ENCODE measurements around the gene FUBP3. TPM values are rescaled to one million over a fixed set of nuclear protein-coding genes. Genes with fewer than 3 reads are reported as not detected.

The FUBP3 gene
- total RNA-seq, 1 donor from 2014 or later, result 87.2 TPM

- no peak overlapping the region for H3K4me3 Mint-ChIP-seq
Measured at GRCh38 chr9:130565792-130566191, 13.6 kb upstream of the FUBP3 start.

GRCh38 chr9:130570208-130570607 is 9.2 kb upstream of the FUBP3 start:
- Mint-ChIP-seq H3K4me1 (no peaks in the 10 kb centered on the region), H3K9me3 (no peaks in the 10 kb centered on the region), H3K27ac (peak overlapping the region; percentile 57), H3K4me3 (no peak overlapping the region), H3K27me3 (ENCODE audit: insufficient read depth, low read depth) (peaks cover 2% of the 10 kb centered on the region), H3K36me3 (no peaks in the 10 kb centered on the region)
- Histone ChIP-seq H3K36me3 (no peaks in the 10 kb centered on the region), H3K9ac (no peak overlapping the region), H3K4me1 (no peaks in the 10 kb centered on the region), H3K27me3 (no peaks in the 10 kb centered on the region), H3K79me2 (ENCODE audit: low read depth) (no peaks in the 10 kb centered on the region), H3K4me3 (no peak overlapping the region), H3K4me2 (no peak overlapping the region), H2AFZ (replicated peaks) (no peak overlapping the region), H3K27ac (no peak overlapping the region), H4K20me1 (ENCODE audit: low read depth) (no peaks in the 10 kb centered on the region), H3F3A (ENCODE audit: low read depth) (no peaks in the 10 kb centered on the region), H3K9me3 (ENCODE audit: low read depth) (no peaks in the 10 kb centered on the region)
- TF ChIP-seq EZH2 (IDR thresholded peaks at IDR 0.05) (no peak), CTCF (IDR thresholded peaks at IDR 0.05) (no peak), EZH2phosphoT487 (IDR thresholded peaks at IDR 0.05) (no peak)
- DNase-seq (ENCODE audit: low spot score), result no peak

More at GRCh38 chr9:130565792-130566191, 13.6 kb upstream of the FUBP3 start:
- H3F3A ChIP-seq (ENCODE audit: low read depth), result no peaks in the 10 kb centered on the region
- H3K4me1 Mint-ChIP-seq, result peaks cover 2% of the 10 kb centered on the region
- TF ChIP-seq EZH2 (IDR thresholded peaks at IDR 0.05), result no peak
- TF ChIP-seq EZH2phosphoT487 (IDR thresholded peaks at IDR 0.05), result no peak
- TF ChIP-seq CTCF (IDR thresholded peaks at IDR 0.05), result no peak
- no peak overlapping the region for H3K27ac ChIP-seq
- no peaks in the 10 kb centered on the region for H3K9me3 ChIP-seq (ENCODE audit: low read depth)
- no peaks in the 10 kb centered on the region for H3K4me1 ChIP-seq
- no peak overlapping the region for H3K27ac Mint-ChIP-seq
- no peak overlapping the region for H2AFZ ChIP-seq (replicated peaks)
- H3K36me3 ChIP-seq, result no peaks in the 10 kb centered on the region
- H3K9ac ChIP-seq, result no peak overlapping the region
- no peaks in the 10 kb centered on the region for H3K9me3 Mint-ChIP-seq
- no peaks in the 10 kb centered on the region for H3K36me3 Mint-ChIP-seq
- H4K20me1 ChIP-seq (ENCODE audit: low read depth), result no peaks in the 10 kb centered on the region
- no peaks in the 10 kb centered on the region for H3K27me3 Mint-ChIP-seq (ENCODE audit: insufficient read depth, low read depth)
- no peaks in the 10 kb centered on the region for H3K27me3 ChIP-seq
- H3K4me3 ChIP-seq, result no peak overlapping the region
- no peak for DNase-seq (ENCODE audit: low spot score)
- no peak overlapping the region for H3K4me2 ChIP-seq
- no peaks in the 10 kb centered on the region for H3K79me2 ChIP-seq (ENCODE audit: low read depth)

- Histone ChIP-seq H3K27ac (no peak overlapping the region), H3K27me3 (no peaks in the 10 kb centered on the region), H3K79me2 (ENCODE audit: low read depth) (peaks cover 21% of the 10 kb centered on the region), H3K4me1 (peaks cover 4% of the 10 kb centered on the region), H3K36me3 (no peaks in the 10 kb centered on the region), H3K9me3 (ENCODE audit: low read depth) (no peaks in the 10 kb centered on the region), H3K4me3 (no peak overlapping the region), H3F3A (ENCODE audit: low read depth) (peaks cover 5% of the 10 kb centered on the region), H4K20me1 (ENCODE audit: low read depth) (peaks cover 9% of the 10 kb centered on the region), H2AFZ (replicated peaks) (no peak overlapping the region), H3K9ac (no peak overlapping the region), H3K4me2 (no peak overlapping the region)
- Mint-ChIP-seq H3K27ac (no peak overlapping the region), H3K4me1 (peaks cover 11% of the 10 kb centered on the region), H3K27me3 (ENCODE audit: insufficient read depth, low read depth) (peaks cover 7% of the 10 kb centered on the region), H3K9me3 (no peaks in the 10 kb centered on the region), H3K4me3 (no peak overlapping the region), H3K36me3 (no peaks in the 10 kb centered on the region)
- DNase-seq (ENCODE audit: low spot score), result no peak
- no peak for TF ChIP-seq EZH2phosphoT487 (IDR thresholded peaks at IDR 0.05)
Measured at GRCh38 chr9:130575514-130575913, 3.9 kb upstream of the FUBP3 start.

GRCh38 chr9:130576176-130576575 is 3.2 kb upstream of the FUBP3 start:
- Histone ChIP-seq H3K79me2 (ENCODE audit: low read depth) (peaks cover 28% of the 10 kb centered on the region), H3K36me3 (no peaks in the 10 kb centered on the region), H3K27ac (no peak overlapping the region), H3K9me3 (ENCODE audit: low read depth) (no peaks in the 10 kb centered on the region), H4K20me1 (ENCODE audit: low read depth) (peaks cover 16% of the 10 kb centered on the region), H3K4me3 (no peak overlapping the region), H3K9ac (no peak overlapping the region), H3K4me1 (peaks cover 9% of the 10 kb centered on the region), H3K4me2 (no peak overlapping the region), H2AFZ (replicated peaks) (no peak overlapping the region), H3K27me3 (no peaks in the 10 kb centered on the region), H3F3A (ENCODE audit: low read depth) (peaks cover 5% of the 10 kb centered on the region)
- no peaks in the 10 kb centered on the region for H3K9me3 Mint-ChIP-seq
- no peak overlapping the region for H3K4me3 Mint-ChIP-seq
- peaks cover 17% of the 10 kb centered on the region for H3K4me1 Mint-ChIP-seq
- H3K27me3 Mint-ChIP-seq (ENCODE audit: insufficient read depth, low read depth), result peaks cover 7% of the 10 kb centered on the region
- no peak for DNase-seq (ENCODE audit: low spot score)
- H3K36me3 Mint-ChIP-seq, result no peaks in the 10 kb centered on the region
- no peak for TF ChIP-seq CTCF (IDR thresholded peaks at IDR 0.05)
- no peak for TF ChIP-seq EZH2phosphoT487 (IDR thresholded peaks at IDR 0.05)
- no peak for TF ChIP-seq EZH2 (IDR thresholded peaks at IDR 0.05)
- no peak overlapping the region for H3K27ac Mint-ChIP-seq

Measured in neural progenitor cell (in vitro differentiated cells).